ENCODE measurements around the gene CYYR1.

GRCh38 chr21:26554365-26554764 is 18.7 kb downstream of the CYYR1 start:
- TF ChIP-seq CTCF (IDR thresholded peaks at IDR 0.05; ENCODE audit: low read depth, low read length, missing input control) (no peak), JUND (IDR thresholded peaks at IDR 0.05) (no peak), RAD21 (IDR thresholded peaks at IDR 0.05) (no peak), TAF1 (conservative IDR thresholded peaks at IDR 0.05) (no peak), REST (IDR thresholded peaks at IDR 0.05) (no peak), ATF3 (IDR thresholded peaks at IDR 0.05) (no peak), YY1 (IDR thresholded peaks at IDR 0.05) (no peak), RXRA (IDR thresholded peaks at IDR 0.05) (no peak), NR2F2 (IDR thresholded peaks at IDR 0.05) (no peak), HNF4A (conservative IDR thresholded peaks at IDR 0.05) (no peak)

Data from liver (tissue), 3 donors.